ENCODE measurements around the gene TUBB1.

TUBB1 gene

DNA sequence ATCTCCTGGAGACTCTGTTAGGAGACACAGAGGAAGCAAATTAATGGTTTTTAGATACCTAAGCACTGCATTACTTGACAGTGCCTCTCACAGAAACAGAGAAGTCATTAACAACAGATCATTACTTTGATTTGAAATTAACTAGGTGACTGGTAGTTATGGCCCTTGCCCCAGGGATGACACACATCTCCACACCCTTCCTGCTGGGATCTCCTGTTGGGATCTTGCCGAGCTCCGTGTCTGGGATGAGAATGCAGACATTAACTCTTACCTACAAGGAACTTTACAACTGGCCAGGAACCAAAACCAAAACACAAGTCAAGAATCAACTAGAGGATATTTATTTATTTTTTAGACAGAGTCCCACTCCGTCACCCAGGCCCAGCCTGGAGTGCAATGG, 25.6 kb downstream of the TUBB1 start:
- no peak for DNase-seq

DNA sequence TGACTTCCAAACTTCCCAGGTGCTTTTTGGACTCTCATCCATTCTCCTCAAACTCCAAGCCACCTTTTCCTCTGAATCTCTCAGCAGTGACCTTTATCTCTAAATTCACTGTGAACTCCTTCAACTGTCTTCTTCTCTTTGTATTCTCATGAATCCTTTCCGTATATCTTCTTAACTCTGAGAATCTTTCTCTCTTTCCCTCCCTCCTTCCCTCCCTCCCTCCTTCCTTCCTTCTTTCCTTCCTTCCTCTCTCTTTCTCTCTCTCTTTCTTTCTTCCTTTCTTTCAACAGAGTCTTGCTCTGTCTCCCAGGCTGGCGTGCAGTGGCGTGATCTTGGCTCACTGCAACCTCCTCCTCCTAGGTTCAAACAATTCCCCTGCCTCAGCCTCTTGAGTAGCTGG, 27.6 kb downstream of the TUBB1 start:
- no peak for DNase-seq

DNA sequence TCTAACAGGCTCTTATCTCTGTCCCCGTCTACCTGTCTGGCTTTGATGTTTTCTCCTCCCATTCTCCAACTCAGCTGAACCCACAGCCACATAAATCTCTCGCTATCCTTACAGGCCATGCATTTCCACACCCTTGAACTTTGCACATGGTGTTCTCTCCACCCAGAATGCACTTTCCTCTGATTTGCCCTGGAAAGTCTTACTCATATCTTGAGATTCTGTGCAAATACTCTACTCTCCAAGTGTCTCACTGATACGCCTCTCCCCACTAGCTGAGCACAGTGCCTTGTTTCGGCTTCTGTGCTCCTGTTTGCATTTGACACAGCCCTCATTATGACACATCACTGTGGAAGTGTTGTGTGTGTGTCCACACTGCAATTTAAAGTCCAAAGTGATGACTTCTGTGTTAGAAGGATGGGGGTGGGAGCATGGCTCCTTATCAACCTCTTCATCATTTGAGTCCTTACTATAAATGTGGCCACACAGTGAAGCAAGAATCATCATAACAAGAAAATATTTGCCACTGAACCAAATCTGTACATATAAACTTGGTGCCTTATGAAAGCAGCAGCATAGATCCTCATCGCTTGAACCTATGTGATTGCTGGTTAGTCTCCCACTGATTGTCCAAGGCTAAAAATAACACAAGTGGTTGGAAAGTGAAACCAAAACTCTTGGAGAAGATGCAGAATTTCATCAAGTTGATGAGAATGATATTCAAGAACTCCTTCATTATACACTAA, 28.9 kb downstream of the TUBB1 start:
- DNase-seq, result peak; percentile 51

DNA sequence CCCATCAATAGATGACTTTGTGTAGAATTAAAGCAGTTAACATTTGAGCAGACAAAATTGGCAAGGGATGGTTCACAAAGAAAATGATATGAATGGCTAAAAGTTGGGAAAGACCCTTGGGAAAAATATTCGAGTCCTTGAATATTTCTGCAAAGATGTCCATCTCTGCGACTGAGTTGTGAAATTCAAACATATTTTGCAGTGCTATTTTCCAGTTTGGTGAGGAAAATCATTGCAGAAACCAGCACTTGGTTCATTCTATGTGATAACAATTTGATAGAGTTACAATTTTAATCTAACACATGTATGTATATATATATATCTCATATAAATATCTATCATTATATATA, 29.4 kb downstream of the TUBB1 start:
- no peak for DNase-seq

DNA sequence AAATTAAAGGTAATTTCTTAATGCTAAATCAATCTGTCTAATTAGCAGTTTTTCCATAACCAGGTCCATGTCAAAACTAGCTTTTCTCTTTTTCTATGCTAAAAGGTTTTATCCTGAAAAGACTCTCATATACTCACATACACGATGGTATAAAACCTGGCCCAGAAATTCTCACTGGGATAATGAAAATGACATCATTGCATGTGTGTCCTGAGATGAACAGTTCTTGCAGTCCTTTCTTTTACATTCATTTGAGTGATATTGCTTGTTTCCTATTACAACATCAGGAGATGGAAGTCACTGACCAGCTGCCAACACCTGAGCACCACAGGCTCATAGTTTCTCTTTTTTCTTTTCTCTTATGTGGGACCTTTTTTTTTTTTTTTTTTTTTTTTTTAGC, 31.2 kb downstream of the TUBB1 start:
- no peak for DNase-seq

DNA sequence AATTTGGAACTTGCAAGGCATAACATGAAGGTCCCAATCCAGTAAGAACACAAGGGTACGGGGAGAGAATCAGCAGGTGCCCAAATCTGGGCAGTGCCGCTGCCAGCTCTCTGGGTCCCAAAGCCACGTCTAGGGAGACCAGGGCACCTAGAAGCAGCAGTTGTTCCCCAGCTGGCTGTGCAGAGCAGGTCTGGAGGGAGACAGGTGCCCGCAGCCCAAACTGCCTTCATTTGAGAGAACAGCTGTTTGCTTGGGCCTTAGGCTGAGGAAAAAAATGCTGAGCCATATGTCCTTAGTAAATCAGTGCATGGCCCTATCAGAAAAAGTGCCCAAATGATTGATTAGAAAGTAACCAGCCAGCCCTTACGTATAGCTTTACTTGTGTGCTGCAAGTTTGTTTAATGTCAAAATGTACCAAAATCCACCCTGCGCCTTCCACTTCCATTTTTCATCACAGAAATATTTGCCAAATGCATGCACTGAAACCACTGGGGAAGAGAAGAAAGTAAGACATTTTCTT, 32.5 kb downstream of the TUBB1 start:
- DNase-seq, result no peak

DNA sequence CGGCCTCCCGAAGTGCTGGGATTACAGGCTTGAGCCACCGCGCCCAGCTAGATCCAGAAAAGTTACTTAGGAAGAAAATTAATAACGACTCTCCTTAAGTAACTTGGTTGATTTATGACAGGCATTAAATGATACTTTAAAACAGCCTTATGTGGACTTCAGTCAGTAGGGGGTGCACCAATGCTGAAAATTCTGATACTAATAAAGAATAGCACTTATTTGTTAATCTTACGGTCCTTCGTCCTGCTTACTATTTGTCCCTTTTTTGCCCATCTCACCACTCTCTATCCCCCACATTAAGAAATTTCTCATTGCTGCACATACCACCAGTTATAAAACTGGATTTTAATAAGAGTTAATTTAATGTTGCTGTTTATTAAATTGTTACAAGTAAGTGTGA, 36.1 kb downstream of the TUBB1 start:
- DNase-seq, result no peak

DNA sequence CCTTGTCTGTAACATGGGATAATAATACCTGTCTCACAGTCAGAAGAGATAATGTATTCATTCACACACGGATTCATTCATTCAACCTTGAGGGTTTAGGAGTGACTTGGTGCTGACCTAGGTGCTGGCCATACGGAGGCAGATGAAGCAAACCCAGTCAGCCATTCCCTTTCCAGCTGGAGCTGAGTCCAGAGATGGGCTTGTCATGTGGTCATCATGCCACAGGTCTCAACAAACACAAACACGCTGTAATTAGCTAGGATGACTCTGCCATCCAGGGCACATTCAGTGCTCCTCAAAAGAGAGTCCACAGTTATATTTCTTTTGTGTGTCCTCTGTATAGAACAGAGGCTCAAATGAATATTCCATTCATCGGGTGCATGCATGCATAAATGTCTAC, 42.9 kb downstream of the TUBB1 start:
- no peak for DNase-seq

DNA sequence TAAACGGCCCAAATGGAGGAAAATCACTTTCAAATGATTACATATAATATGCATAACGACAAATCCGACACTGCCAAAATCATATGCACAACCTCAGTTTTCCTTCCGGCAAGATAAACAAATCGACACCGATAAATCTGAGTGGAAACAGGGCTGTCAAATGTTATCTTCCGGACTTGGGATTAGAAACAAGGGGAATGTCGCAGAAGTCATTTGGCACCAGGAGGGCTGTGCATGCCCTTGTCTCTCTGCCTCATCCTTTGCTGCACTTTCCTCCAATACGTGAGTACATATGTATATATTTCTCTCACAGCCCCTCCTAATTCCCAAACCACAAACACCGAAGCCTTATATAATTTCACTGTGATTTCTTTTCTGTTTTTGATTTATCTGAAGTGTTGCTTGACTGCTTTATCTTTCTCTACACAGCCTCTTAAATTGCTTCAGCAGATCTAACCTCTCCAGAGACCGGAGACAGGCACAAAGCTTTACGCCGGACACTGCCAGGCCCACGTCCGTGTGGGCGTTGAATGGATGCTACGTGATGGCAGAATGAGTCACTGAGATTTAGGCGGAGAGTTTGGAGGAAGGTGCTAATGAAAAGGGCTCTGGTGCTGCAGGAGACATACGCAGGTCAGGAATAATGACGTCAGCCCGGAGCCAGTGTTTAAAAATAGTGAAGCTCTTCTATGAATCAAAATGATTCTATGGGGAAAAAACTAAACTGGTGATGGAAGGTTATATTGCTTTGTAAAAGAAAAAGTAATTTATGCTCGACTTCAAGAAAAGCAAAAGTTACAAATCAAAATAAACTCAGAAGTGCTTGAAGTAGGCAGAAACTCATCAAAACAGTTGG, 44.4 kb downstream of the TUBB1 start:
- DNase-seq, result no peak

DNA sequence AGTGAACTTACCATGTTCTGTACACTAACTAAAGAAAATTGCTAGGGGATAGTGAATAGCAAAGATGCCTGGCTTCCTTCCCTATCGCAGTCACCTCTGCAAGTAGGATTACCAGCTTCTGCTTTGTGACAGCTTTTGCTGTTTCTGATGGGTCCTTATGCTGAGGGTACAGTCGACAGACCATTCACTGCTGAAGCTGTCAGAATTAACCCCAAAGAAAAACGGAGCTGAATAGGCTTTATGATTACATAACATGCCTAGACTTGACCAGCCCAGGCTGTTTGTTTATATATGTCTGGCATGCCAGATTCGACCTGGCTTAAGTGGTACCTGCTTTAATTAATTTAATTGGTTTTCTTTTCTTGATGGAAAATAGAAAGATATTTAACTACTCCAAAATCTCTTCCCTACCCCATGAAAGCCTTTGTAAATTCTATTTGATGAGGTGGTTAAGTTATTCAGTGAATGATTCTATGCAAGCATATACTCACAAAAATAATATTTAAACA, 45.0 kb downstream of the TUBB1 start:
- DNase-seq, result no peak

DNA sequence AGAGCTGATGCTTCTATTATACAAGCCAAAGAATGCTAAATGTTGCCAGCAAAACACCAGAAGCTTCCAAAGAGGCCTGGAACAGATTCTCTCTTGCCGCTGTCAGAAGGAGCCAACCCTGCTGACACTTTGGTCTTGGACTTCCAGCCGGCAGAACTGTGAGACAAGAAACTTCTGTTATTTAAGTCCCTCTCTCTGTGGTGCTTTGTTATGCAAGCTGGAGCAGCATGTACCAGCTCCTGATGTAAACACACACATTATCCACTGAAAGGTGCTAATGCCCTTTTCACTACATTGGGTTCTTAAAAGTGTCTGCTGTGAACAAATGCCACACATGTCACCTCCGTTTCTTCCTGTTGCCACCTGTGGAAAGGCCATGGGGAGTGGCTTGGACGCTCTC, 49.3 kb downstream of the TUBB1 start:
- DNase-seq, result no peak

DNA sequence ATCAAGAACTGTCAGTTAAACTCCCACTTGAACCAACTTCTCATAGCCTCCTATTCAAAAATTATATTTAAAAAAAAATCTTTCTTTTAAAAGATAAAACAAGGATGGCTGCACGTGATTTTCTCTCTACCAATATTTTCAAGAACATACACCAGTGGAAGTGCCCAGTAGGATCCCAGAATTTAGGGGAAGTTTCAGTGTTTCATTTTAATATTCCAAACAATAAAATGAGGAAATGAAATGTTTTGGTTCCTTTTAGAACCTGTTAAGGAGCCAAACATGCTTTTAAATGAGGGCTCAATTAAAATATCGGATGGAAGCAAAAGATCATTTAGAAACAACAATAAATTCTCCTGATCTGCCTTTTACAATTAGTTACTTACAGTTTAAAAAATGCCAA, 49.8 kb downstream of the TUBB1 start:
- DNase-seq, result no peak

DNA sequence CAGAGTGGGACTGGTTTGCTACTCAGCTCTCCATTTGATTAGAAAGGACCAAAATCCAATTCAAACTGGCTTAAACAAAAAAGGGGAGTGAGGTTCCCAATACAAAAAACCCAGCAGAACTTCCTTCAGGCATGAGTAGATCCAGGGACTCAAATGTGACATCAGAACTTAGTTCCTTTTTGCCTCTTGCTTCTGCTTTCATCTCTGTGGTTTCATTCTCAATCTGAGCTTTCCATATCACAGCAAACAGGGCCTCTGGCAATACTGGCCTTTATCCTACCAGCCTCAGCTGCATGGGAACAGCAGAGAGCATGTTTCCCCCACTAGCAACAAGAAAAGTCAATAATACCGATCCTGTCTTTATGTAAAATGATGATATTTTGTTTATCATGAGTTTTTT, 52.0 kb downstream of the TUBB1 start:
- no peak for DNase-seq

DNA sequence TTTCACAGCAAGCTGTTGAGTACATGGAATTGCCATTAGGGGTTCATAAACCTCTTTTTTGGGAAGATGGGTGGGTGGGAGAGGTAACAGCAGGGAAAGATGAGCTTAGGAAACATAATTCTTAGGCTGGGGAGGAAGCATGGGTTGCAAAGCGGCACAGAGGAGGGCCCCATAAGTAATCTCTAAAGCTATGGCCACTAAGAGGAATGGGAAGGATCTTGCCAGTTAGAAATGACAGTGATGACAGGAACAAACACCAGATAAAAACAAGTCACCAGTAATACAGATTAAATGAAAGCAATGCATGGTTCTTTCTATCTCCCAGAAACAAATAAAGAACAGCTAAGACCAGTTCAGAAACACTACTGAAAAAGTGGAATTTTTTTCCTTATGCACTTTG, 54.4 kb downstream of the TUBB1 start:
- DNase-seq, result no peak

DNA sequence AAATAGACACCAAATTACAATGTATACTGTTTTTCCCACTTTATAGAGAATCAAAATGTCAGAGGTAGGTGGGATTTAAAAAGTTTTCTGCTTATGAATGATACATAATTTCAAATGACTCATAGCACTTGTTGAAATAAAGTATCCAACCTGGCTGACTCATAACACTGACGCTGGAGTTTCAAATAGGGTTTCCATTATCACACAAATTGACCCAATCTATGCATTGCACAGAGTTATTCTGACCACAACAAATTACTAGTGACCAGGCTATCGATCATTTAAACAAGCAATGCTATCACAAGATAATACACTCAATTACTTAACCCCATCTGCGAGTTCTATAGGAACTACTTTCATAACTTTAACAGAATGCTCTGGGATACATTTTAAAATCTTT, 55.2 kb downstream of the TUBB1 start:
- no peak for DNase-seq

DNA sequence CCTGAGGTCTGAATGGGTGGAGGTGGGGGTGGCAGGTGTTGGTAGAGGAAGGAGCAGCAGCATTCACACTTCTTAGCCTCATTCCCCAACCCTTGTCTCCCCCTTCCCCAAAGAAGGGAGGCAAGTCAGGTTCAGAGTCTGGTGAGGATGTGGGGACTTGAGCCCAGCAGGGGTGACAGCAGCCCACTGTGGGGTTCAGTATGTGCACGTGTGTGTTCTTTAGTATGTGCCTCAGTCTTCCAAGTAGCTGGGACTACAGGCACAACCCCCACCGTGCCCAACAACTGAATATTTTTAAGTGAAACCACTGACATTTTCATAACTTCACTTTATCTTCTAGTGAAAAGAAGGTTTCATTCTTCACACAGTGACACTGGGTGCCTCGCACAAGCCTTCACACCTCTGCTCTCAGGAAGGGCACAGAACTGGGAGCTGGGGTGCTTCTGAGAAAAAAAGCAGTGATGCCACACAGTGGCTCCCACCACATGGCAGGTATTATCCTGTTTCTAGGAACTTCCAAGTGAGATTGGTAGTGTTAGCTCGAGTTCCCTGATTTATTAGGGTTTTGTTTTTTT, 56.8 kb downstream of the TUBB1 start:
- DNase-seq, result no peak
